IPS-18a (cell line): ENCODE data around the gene FOXP1.

Source experiments
- H3K27ac ChIP-seq: one replicate; pipeline ENCODE4 v1.5.1; 2013; ENCODE audit warnings: low read length
- H3K27me3 ChIP-seq: one replicate; pipeline ENCODE4 v1.6.1; 2013; ENCODE audit warnings: mild to moderate bottlenecking, low read length; ENCODE audit not compliant: control insufficient read depth, insufficient read depth
- H3K36me3 ChIP-seq: one replicate; pipeline ENCODE4 v1.6.1; 2013; ENCODE audit warnings: low read depth, low read length; ENCODE audit not compliant: control insufficient read depth
- H3K4me1 ChIP-seq: one replicate; pipeline ENCODE4 v1.6.1; 2013; ENCODE audit warnings: low read depth, low read length; ENCODE audit not compliant: control insufficient read depth
- H3K4me3 ChIP-seq: one replicate; pipeline ENCODE4 v1.5.1; 2013; ENCODE audit warnings: low read length
- H3K9ac ChIP-seq: one replicate; pipeline ENCODE4 v1.6.1; 2013; ENCODE audit warnings: mild to moderate bottlenecking, low read length, moderate library complexity
- H3K9me3 ChIP-seq: one replicate; pipeline ENCODE4 v1.6.1; 2013; ENCODE audit warnings: low read depth, low read length; ENCODE audit not compliant: control insufficient read depth

FOXP1 gene

GRCh38 chr3:71302604-71303003 lies 280.9 kb downstream of the FOXP1 start:
- Histone ChIP-seq H3K9ac (no peak overlapping the region), H3K4me1 (peaks cover 71% of the 10 kb centered on the region)

GRCh38 chr3:71300951-71301393 lies 282.6 kb downstream of the FOXP1 start:
- Histone ChIP-seq H3K4me1 (peaks cover 55% of the 10 kb centered on the region), H3K9me3 (no peaks in the 10 kb centered on the region), H3K4me3 (no peak overlapping the region), H3K36me3 (no peaks in the 10 kb centered on the region), H3K9ac (no peak overlapping the region), H3K27me3 (no peaks in the 10 kb centered on the region), H3K27ac (no peak overlapping the region)

More at GRCh38 chr3:71302604-71303003, 280.9 kb downstream of the FOXP1 start:
- H3K9me3 ChIP-seq: no peaks in the 10 kb centered on the region
- H3K27me3 ChIP-seq: no peaks in the 10 kb centered on the region
- no peak overlapping the region for H3K27ac ChIP-seq
- H3K4me3 ChIP-seq: peak overlapping the region; percentile 94
- H3K36me3 ChIP-seq: no peaks in the 10 kb centered on the region

- Histone ChIP-seq H3K4me3 (no peak overlapping the region), H3K27ac (no peak overlapping the region), H3K36me3 (peaks cover under 1% of the 10 kb centered on the region), H3K4me1 (peaks cover 55% of the 10 kb centered on the region), H3K9ac (peak overlapping the region; percentile 6), H3K27me3 (no peaks in the 10 kb centered on the region), H3K9me3 (no peaks in the 10 kb centered on the region)
Observed at GRCh38 chr3:71299160-71299559, 284.4 kb downstream of the FOXP1 start.

GRCh38 chr3:71294919-71295318 lies 288.6 kb downstream of the FOXP1 start:
- no peaks in the 10 kb centered on the region for H3K9me3 ChIP-seq
- H3K36me3 ChIP-seq: peaks cover 3% of the 10 kb centered on the region
- no peak overlapping the region for H3K27ac ChIP-seq
- no peak overlapping the region for H3K9ac ChIP-seq
- peaks cover 17% of the 10 kb centered on the region for H3K4me1 ChIP-seq
- no peak overlapping the region for H3K4me3 ChIP-seq
- H3K27me3 ChIP-seq: no peaks in the 10 kb centered on the region

GRCh38 chr3:71290301-71290700 lies 293.2 kb downstream of the FOXP1 start:
- Histone ChIP-seq H3K27ac (no peak overlapping the region), H3K4me3 (no peak overlapping the region), H3K27me3 (no peaks in the 10 kb centered on the region), H3K36me3 (peaks cover 3% of the 10 kb centered on the region), H3K4me1 (no peaks in the 10 kb centered on the region), H3K9ac (no peak overlapping the region), H3K9me3 (no peaks in the 10 kb centered on the region)

- Histone ChIP-seq H3K27me3 (no peaks in the 10 kb centered on the region), H3K9ac (no peak overlapping the region), H3K27ac (no peak overlapping the region), H3K9me3 (no peaks in the 10 kb centered on the region), H3K4me3 (no peak overlapping the region), H3K36me3 (no peaks in the 10 kb centered on the region), H3K4me1 (peaks cover 3% of the 10 kb centered on the region)
Observed at GRCh38 chr3:71288269-71288930, 295.1 kb downstream of the FOXP1 start.

- H3K4me3 ChIP-seq: no peak overlapping the region
- H3K9me3 ChIP-seq: no peaks in the 10 kb centered on the region
- H3K27ac ChIP-seq: no peak overlapping the region
- H3K36me3 ChIP-seq: no peaks in the 10 kb centered on the region
- no peaks in the 10 kb centered on the region for H3K27me3 ChIP-seq
- H3K9ac ChIP-seq: no peak overlapping the region
- H3K4me1 ChIP-seq: peaks cover 14% of the 10 kb centered on the region
Observed at GRCh38 chr3:71285086-71285485, 298.4 kb downstream of the FOXP1 start.

- H3K27me3 ChIP-seq: no peaks in the 10 kb centered on the region
- H3K4me3 ChIP-seq: no peak overlapping the region
- no peak overlapping the region for H3K9ac ChIP-seq
- no peaks in the 10 kb centered on the region for H3K36me3 ChIP-seq
- H3K4me1 ChIP-seq: peaks cover 14% of the 10 kb centered on the region
- no peak overlapping the region for H3K27ac ChIP-seq
- H3K9me3 ChIP-seq: no peaks in the 10 kb centered on the region
Observed at GRCh38 chr3:71282976-71283375, 300.6 kb downstream of the FOXP1 start.

GRCh38 chr3:71281280-71281679 lies 302.2 kb downstream of the FOXP1 start:
- H3K9me3 ChIP-seq: no peaks in the 10 kb centered on the region
- H3K9ac ChIP-seq: no peak overlapping the region
- peaks cover 14% of the 10 kb centered on the region for H3K4me1 ChIP-seq
- H3K27ac ChIP-seq: no peak overlapping the region
- H3K4me3 ChIP-seq: no peak overlapping the region
- H3K36me3 ChIP-seq: no peaks in the 10 kb centered on the region
- H3K27me3 ChIP-seq: no peaks in the 10 kb centered on the region

GRCh38 chr3:71277341-71277740 lies 306.2 kb downstream of the FOXP1 start:
- Histone ChIP-seq H3K27ac (no peak overlapping the region), H3K9me3 (no peaks in the 10 kb centered on the region), H3K27me3 (no peaks in the 10 kb centered on the region), H3K9ac (no peak overlapping the region), H3K4me1 (peaks cover under 1% of the 10 kb centered on the region), H3K4me3 (no peak overlapping the region), H3K36me3 (no peaks in the 10 kb centered on the region)

GRCh38 chr3:71276531-71276930 lies 307.0 kb downstream of the FOXP1 start:
- Histone ChIP-seq H3K27me3 (no peaks in the 10 kb centered on the region), H3K36me3 (no peaks in the 10 kb centered on the region), H3K27ac (no peak overlapping the region), H3K9ac (no peak overlapping the region), H3K9me3 (no peaks in the 10 kb centered on the region), H3K4me3 (no peak overlapping the region), H3K4me1 (no peaks in the 10 kb centered on the region)

- H3K4me1 ChIP-seq: no peaks in the 10 kb centered on the region
- H3K27ac ChIP-seq: no peak overlapping the region
- H3K27me3 ChIP-seq: no peaks in the 10 kb centered on the region
- H3K9ac ChIP-seq: no peak overlapping the region
- H3K4me3 ChIP-seq: no peak overlapping the region
- H3K9me3 ChIP-seq: no peaks in the 10 kb centered on the region
- no peaks in the 10 kb centered on the region for H3K36me3 ChIP-seq
Observed at GRCh38 chr3:71273453-71273852, 310.1 kb downstream of the FOXP1 start.
